SIG-M5 (cell line): ENCODE results near the gene CAMK1D.
"Not testable (repeated sequence)": the region's sequence is repeated elsewhere in the genome, so short reads cannot be mapped to it uniquely, and the experiment has no call there.

Experiments used
- DNase-seq: peaks from one replicate; lab custom pipeline; 2025; lab: John Stamatoyannopoulos, UW

CAMK1D gene

GRCh38 chr10:12701696-12702095 lies 352.3 kb downstream of the CAMK1D start:
- DNase-seq, result no peak

- DNase-seq, result no peak
Measured at GRCh38 chr10:12702215-12702770, 352.9 kb downstream of the CAMK1D start.

DNA sequence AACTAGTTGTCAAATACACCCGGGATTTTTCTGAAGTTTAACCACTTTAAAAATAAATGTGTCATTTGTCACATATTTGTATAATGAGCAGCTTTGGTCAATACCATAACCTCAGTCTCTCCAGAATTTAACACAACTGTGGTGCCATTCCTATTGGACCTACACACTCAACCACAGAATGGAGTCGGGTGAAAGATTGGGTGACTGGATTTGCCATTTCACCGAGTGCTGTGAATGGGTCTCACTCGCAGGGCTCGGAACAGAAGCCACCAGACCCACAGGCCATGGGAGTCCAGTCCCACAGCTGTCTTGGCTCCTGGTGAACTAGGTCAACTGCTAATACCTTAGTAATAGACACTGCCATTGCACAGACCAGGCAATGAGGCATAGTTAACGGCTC lies 353.8 kb downstream of the CAMK1D start:
- DNase-seq, result no peak

- no peak for DNase-seq
Measured at GRCh38 chr10:12703813-12704212, 354.5 kb downstream of the CAMK1D start.

DNA sequence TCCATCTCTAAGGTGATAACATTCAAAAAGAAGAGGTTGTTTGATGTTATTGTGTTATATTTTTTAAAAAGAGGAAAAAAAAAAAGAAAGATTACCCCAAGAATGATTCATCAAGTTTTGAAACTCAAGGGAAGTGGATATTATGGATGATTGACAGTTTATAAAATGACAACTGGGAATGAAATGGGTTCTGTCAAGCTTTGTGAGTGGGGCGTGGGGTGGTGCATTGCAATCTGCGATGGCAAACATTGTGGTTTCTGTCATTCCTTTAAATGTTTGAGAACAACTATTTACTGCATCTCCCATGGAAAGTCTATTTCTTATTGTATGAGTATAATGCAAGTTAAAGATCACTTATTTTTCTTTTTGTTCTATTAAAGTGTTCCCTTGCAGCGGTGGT lies 355.1 kb downstream of the CAMK1D start:
- no peak for DNase-seq

DNA sequence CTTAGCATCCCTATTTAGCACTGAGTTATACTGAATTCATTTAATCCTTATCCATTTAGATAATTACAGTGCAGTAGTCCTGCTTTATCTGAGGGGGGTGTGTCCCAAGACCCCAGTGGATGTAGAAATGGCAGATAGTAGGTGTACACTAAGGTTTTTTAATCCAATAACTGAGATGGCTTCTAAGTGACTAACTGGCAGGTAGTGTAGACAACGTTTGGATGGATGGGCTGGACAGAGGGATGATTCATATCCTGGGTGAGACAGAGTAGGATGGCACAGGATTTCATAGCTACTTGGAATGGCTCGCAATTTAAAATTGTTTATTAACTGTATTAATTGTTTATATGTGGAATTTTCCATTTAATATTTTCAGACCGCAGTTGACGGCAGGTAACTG lies 356.6 kb downstream of the CAMK1D start:
- DNase-seq, result no peak

DNA sequence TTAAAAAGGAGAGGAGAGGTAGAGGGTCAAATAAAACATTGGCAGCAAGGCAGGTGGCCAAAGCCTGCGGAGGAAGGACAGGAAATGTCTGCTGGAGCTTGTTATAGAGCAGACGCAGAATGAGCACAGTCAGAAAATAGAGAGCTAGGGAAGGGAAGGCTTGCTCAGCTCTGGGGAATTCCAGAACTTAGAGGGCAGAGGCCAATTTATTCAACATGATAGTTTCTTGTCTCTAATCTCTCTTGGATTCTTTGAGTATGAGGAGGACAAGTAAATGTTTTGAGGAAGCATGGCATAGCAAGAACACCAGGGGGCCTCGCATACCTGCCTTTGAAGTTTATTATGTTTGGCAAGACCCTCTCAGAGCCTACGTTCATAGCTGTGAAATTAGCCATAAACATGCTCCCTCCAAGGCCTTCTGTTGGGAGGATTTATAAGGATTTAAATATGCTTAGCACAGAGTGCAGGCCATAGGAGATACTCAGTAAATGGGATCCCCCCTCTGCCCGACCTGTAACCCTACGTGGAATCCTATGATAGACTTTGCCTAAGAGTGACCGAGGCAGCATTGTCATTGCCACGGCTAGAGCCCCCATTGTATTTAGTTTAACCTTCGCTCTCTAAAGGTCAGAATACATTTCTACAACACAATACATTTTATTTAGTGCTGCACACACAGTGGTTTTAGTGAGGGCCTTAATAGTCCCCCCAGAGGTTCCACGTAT lies 358.3 kb downstream of the CAMK1D start:
- DNase-seq, result no peak

- no peak for DNase-seq
Measured at GRCh38 chr10:12709000-12709401, 359.7 kb downstream of the CAMK1D start.

- no peak for DNase-seq
Measured at GRCh38 chr10:12709521-12709963, 360.2 kb downstream of the CAMK1D start.

DNA sequence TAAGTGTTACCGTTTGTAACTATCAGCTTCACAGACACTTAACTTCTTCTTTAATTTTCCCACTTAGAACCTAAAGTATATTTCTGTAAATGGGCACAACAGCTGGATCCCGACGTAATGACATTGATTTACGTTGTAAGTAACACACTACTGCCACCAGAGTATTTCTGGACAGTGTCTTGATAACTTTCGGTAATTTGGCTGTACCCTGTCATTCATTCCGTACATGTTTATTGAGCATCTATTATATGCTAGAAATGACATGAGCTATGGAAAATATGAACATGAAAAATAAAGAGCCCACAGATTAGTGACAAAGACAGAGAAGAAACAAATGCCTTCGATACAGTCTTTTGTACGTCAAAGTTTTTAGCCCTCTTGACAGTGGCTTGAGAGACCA lies 360.8 kb downstream of the CAMK1D start:
- no peak for DNase-seq

- DNase-seq, result no peak
Measured at GRCh38 chr10:12710594-12711349, 361.4 kb downstream of the CAMK1D start.

GRCh38 chr10:12711350-12711708 lies 362.0 kb downstream of the CAMK1D start:
- DNase-seq, result no peak

DNA sequence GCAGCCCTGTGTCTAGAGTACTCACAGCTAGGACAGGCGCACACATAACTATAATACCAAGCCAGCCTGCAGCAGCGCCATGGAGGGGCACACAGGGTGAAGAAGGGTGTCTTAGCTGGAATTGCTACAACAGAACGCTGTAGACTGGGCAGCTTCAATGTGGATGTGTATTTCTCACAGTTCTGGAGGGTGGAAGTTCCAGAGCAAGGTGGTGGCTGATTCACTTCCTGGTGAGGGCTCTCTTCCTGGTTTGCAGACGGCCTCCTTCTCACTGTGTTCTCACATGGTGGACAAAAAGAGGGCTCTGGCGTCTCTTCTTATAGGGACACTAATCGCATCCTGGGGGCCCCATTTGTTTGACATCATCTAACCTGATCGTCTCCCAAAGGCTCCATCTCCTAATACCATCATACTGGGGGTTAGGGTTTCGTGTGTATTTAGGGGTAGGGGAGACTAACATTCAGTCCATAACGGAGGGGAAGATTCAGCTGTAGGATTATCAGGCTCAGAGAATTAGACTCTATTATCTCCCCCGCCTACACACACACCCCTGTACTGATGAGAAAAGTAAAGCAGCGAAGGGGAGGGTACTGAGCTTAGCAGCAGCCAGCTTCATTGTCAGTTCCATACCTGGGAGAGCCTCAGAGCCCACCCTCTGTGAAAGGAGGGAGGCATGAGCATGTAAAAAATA lies 363.1 kb downstream of the CAMK1D start:
- DNase-seq, result no peak

GRCh38 chr10:12712984-12713316 lies 363.6 kb downstream of the CAMK1D start:
- not testable (repeated sequence) for DNase-seq

GRCh38 chr10:12716042-12716441 lies 366.7 kb downstream of the CAMK1D start:
- DNase-seq, result no peak

GRCh38 chr10:12717981-12718707 lies 368.8 kb downstream of the CAMK1D start:
- no peak for DNase-seq

- no peak for DNase-seq
Measured at GRCh38 chr10:12719365-12719764, 370.0 kb downstream of the CAMK1D start.

GRCh38 chr10:12720217-12720981 lies 371.1 kb downstream of the CAMK1D start:
- DNase-seq, result no peak

DNA sequence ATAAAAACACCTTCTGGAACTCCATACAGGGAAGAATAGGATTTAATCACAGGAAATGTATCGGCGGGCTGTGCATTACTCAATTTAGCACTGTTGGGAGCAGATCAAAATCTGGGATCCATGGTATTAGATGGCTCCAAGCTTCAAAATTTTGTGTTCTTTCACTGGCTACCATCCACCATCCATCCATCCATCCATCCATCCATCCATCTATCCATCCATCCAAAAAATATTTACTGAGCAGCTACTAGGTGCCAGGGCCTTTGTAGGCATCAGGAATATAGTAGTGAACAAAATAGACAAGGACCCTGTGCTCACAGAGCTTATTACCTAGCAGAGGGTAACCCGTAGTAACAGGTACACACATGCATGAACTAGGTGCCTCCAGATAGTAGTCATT lies 372.0 kb downstream of the CAMK1D start:
- no peak for DNase-seq

DNA sequence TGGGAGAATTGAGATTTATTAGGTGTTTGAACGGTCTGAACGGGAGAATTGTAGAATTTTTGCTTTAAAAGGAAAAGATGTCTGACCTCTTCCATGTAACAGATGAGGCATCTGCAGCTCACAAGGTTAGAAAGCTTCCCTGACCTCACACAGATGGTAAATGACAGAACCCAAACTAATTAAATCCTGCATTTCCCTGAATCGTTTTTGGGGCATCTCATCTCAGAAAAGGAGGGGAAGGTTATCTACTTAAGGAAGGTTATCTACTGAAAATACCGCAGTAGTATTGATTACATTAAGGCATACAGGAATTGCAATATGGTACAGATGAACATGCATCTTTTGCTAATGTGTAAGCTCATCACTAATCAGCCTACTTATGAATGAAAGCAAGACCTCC lies 373.9 kb downstream of the CAMK1D start:
- no peak for DNase-seq

DNA sequence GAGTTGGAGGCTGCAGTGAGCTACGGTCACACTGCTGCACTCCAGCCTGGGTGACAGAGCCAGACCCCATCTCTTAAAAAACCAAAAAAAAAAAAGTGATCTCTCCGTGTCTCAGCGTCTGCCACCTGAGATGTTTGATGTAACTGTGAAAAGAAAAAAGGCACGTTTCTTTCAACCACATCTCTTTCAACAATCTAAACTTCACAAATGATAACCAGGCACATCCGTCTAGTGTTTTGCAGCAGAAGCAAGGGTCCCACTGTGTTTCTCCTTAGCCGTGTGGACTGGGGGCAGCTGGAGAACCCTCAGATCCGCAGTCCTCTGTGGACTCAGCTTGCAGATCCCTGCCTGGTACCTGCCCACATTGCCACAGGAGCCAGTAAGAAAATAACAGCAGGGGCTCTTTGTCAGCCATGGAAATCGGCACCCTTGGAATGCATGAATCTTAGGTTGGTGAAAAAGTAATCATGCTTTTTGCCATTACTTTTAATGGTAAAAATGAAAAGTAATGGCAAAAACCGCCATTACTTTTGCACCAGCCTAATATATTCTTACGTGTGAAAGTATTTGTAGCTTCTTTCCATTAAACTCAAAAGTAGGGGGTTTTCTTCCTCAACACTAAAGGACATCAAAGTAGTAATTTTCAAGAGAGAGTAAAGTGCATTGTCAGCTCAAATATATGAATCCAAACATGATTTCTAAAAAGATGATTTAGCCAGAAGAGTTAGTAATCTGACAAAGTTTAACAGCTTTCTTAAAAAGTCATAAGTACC lies 375.6 kb downstream of the CAMK1D start:
- no peak for DNase-seq
